Epidermal melanocyte (primary cell): ENCODE results near the gene CORO1C.

Experiments used
- DNase-seq: peaks from one replicate; pipeline ENCODE4 v3.0.0; 2011; ENCODE audit warnings: low spot score; ENCODE audit not compliant: insufficient read length

CORO1C gene

DNA sequence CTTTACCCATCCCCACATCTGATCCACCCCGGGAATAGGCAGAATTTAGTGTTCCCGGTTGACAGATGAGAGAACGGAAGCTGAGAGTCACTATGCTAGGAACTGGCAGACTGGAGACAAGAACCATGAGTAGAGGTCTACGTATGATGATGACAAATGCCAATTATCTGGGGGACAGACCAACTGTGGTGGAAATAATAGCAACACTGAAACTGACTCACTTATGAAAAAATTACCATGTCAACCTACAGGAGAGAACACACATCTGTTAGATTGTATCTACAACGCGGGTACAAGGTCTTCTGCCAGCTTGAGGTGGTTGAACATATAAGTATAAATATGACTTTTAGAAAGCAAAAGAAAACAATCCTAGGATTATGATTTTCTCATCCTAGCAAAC is 82.2 kb downstream of the CORO1C start:
- no peak for DNase-seq

DNA sequence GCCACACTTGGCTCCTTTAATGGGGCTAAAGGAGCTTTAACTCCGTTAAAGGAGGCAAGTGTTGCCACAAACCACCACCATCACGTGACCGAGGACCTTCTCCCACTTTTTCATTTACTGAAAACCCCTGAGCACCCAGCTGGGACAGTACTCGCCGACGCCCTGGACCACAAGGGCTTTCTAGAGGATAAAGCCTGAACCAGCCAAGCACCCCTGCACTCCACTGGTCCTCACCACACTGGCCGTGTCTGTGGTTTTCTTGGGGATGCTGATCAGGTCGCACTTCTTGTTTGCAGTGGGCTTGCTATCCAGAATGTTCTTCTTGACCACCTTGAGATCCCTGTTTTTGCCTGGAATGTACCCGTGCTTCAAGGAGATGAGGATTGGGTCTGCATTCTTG is 82.9 kb downstream of the CORO1C start:
- DNase-seq: no peak

DNA sequence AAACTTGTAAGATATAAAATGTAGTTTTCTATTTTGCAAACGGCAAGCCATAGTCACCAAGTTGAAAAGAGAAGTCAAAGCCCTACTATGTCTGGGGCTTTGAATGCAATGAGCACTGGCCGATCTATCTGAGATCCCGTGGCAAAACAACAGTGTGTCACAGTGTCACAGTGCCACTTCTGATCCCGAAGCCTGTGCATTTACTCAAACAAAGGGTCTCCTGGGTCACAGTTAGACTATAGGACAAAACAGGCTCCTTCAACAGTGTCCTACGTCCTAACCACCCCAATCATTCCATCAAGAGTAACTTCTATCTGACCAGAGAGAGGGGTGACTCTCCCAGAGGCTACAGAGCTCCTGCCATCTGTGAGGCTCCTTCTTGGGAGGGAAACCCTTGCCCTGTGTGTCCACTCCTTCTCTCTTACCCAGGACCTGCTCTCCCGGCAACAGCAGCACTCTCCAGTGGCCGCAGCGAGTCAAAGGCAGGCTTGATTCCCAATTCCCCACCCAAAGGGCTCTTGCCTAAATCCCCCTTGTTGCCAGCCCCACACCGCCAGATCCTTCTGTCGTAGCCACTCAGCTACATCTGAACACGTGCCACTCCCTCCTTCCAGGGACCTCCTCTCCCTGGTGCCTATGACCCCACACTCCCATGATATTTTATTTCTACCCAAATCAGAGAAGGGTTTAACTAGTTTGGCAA is 83.6 kb downstream of the CORO1C start:
- no peak for DNase-seq

GRCh38 chr12:108646600-108647579 is 84.4 kb downstream of the CORO1C start:
- no peak for DNase-seq

- no peak for DNase-seq
Observed at GRCh38 chr12:108645686-108646599, 85.4 kb downstream of the CORO1C start.

- no peak for DNase-seq
Observed at GRCh38 chr12:108644811-108645120, 86.6 kb downstream of the CORO1C start.

DNA sequence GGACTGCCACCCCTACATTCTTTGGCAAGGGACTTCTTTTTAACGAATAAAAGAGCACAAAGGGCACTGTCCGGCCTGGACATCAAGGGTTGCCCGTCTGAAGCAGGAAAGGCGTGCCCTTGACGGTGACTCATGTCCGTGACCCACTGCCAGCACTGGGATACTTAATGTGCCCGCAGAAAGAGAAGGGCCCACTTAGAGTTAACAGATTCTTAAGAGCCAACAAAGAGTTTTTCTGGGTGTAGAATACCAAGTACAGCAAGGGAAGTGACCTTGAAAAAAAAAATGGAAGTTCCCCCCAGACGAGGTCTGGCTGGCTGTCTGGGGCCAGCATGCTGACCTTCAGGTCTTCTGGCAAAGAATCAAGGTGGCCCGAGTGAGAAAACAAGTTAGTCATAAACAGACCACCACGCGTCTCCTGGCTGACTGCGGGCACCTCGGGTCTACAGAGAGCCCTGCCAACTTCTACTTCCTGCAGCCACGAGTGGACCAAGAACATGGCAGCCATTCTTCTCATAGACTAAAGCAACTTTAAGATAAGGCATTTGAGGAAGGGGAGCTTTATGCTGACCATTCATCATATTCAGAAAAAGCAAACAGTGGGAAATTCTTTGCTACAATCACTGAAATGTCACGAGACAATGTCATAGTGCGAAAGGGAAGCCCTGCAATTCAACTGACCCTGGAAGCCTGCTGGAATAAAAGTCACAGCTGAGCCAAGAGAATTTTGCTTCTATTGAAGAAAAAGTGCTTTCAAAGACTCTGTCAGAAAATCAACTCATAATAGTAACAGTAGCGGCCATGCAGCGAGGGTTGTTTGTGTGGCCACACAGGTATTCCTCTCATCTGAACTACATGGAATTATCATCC is 87.1 kb downstream of the CORO1C start:
- no peak for DNase-seq

DNA sequence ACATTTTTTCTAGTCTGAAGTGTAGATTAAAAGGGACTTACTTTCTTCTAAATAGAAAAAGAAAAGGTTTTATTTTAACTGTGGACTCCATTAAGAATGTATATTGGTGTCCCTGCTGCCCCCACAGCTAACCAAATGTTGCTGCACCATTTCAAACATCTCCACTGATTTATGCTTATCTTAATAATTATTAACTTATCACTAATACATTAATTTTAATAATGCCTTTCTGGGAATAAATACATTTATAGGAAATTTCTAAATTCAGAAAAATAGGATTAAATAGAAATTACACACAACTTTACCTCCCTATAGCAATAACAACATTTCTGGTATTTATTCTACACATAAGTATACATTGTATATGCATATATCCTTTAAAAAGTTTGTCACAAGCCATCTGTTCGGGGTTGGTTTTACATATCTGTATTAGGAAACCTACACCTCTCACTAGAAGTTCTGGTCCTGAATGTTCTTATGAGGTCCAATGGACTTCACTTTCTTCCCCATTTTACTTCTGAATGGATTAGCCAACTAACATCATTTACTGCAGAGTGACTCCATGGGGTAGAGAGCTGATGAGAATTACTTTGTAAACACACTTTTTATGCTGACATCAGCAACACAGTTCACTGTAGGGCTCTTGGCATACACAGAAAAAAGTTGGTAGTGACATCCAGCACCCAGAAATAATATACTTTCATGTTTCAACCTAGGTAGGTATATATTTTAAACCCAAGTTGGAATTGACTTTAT is 88.2 kb downstream of the CORO1C start:
- DNase-seq: no peak

- DNase-seq: no peak
Observed at GRCh38 chr12:108642269-108642870, 88.9 kb downstream of the CORO1C start.

DNA sequence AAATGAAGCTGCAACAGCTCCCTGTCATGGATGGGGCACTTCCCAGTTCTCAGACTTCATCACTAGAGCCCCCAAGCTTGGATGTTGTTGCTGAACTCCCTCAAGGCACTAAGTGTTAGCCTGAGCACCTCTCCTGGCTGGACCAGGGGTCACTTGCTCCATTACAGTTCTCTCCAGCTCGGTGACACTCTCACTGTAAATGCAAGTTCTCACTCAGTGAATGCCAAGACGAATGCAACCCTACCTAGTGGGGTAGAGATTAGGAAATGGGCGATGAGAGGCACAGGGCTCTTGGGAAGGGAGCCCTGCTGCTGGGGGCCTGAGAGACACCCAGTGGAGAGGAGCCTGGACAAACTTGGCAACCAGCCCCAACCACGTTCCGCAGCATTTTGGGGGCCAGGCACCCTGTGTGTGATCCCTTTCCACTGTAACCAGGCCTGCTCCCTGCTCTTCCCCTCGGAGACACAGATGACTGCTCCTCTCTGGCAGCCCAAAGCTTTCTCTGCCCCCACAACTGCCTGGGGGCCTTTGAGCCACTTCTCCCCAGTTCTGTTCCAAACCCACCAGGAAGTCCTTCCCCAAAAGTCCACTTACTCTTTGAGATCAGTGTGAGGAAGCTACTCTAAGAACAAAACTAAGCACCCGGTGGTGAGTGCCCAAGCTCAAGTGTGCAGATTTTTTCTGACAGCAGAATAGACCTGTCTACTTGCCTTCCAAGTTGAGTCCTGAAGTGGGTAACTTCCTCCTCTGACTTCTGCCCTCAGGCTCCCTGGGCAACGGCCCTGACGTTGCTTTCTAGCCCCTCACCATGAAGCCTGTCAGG is 89.7 kb downstream of the CORO1C start:
- no peak for DNase-seq

- no peak for DNase-seq
Observed at GRCh38 chr12:108640802-108641445, 90.4 kb downstream of the CORO1C start.

GRCh38 chr12:108638997-108639822 is 92.1 kb downstream of the CORO1C start:
- DNase-seq: no peak

DNA sequence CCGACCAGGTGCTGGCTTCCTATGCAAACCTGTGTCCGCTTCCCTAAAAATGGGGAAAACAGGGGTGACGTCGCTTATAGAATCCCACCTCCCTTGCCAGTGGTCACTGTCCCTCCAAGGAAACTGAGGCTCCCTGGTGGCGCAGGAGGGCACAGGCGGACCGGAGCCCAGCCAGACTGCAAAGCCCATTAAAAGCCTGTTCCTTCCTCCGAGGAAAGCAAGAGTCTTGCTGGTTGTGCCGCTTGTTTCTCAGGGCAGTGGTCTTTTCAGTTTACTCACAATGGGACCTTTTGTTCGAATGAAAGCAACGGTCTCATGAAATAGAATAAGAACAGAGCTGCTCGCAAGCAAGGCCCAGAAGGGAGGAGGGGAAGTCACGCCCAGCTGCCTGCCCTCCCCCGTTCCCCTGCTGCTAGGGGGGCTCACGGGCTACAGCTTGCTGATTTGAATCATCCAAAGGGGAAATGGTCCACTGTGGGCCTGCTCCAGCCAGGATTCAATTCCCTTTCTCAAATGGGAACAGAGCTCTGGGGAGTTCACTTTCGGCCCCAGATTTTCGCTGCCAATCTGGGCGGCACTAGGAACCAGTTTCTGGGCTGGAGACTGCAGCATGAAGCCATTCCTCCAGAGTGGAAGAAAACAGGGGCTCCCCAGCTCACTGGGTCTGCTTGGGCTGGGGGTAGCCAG is 93.0 kb downstream of the CORO1C start:
- DNase-seq: peak; percentile 85

DNA sequence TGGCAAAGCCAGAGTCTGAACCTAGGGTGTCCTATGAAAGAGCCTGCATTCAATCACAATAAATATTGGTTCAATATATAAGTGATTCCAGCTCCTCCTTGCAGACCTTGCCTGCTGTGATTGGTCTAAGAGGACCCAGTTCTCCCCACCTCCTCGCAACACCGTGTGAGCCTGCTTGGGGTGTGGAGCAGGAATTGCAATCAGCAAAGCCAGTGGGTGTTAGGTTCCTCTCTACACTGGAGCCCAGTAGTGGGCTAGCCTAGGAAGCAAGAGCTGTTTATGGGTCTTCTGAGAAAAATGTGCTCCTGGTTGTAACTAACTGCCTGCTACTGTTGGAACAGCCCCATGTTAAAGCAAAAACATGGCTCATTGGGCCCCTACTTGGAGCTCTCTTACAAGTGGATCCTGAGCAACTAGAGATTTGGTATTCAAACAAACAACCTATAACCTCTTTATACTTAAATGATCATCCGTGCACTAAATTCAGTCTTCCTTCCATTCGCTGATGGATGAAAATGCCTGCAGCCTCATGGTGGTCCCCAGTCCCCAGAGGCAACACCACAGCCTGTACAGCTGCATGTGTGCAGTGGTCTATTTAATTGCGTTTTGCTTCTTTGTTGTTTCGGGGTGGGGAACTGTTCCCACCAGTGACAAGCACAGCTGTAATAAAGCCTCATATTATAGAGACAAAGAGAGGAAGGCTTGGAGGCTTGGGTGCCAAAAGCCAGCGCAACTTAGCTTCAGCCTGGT is 93.9 kb downstream of the CORO1C start:
- no peak for DNase-seq

DNA sequence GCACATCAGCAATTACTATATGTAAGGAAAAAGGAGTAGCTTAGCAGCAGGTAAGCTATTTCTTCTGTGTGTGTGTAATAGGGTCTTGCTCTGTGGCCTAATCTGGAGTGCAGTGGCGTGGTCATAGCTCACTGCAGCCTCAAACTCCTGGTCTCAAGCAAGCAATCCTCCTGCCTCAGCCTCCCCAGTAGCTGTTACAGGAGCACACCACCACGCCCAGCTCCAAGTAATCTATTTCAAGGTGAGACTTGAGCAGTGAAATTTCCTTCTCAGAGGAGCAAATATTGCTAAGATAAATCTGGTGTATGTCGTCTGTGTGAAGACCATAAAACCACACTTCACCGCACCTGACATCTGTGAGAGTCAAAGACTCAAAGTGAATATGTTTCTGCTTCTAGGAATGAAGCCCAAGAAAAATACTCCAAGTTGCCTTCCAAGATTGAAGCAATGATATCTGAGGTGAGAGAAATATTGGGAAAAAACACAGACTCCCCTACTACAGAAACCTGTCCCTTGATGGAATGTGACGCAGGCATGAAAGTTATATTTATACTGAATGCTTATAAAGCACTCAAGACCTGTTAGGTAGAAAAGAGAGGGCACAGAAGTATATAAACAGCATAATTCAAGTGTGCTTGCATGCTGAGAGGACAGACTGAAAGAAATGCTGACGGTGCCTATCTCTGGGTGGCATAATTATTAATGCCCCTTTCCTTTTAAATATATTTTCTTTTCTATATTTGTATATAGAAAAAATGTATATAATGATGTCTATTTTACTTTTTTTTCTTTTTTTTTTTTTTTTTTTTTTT is 95.1 kb downstream of the CORO1C start:
- DNase-seq: no peak
